Activated CD4-positive, alpha-beta memory T cell treated with anti-CD3 and anti-CD28 coated beads for 36 hours (primary cell): ENCODE measurements around the gene IFNL3. TPM values are rescaled to one million over a fixed set of nuclear protein-coding genes. Genes with fewer than 3 reads are reported as not detected.
"Not testable (repeated sequence)": the region's sequence is repeated elsewhere in the genome, so short reads cannot be mapped to it uniquely, and the experiment has no call there.

Experiments
- CTCF ChIA-PET: fragments of 350-600 bp; sonication (Branson Sonifier 250); formaldehyde crosslinking; loops from one replicate; lab custom pipeline; 2021; ENCODE audit warnings: antibody characterized with exemption, inconsistent platforms; lab: Charles Lee
- POLR2A ChIA-PET: fragments of 350-600 bp; sonication (Branson Sonifier 250); formaldehyde crosslinking; loops from one replicate; lab custom pipeline; 2021; ENCODE audit warnings: antibody characterized with exemption; lab: Charles Lee
- DNase-seq: peaks from one replicate; pipeline ENCODE4 v3.0.0-alpha.2; 2020
- H3K27ac Mint-ChIP-seq: one replicate; pipeline ENCODE4 v1.8.0; 2021; ENCODE audit warnings: mixed read lengths
- H3K27me3 Mint-ChIP-seq: one replicate; pipeline ENCODE4 v1.8.0; 2021; ENCODE audit warnings: mixed read lengths
- H3K36me3 Mint-ChIP-seq: one replicate; pipeline ENCODE4 v1.8.0; 2021; ENCODE audit warnings: mixed read lengths
- H3K4me1 Mint-ChIP-seq: one replicate; pipeline ENCODE4 v1.8.0; 2021; ENCODE audit warnings: low read depth, mixed read lengths
- H3K4me3 Mint-ChIP-seq: one replicate; pipeline ENCODE4 v1.8.0; 2021; ENCODE audit warnings: mild to moderate bottlenecking, mixed read lengths
- H3K9me3 Mint-ChIP-seq: one replicate; pipeline ENCODE4 v1.8.0; 2021; ENCODE audit warnings: mixed read lengths
- intact Hi-C: fragments of 100-400 bp; cut with micrococcal nuclease; formaldehyde crosslinking; loops from one replicate; pipeline ENCODE4 v1.15.1; 2023
- total RNA-seq, 2 experiments: library from RNA; stranded (reverse); gene quantifications; one replicate each; pipeline ENCODE4 v1.2.3, GENCODE V29; 2021

Gene IFNL3
- total RNA-seq = under 1 TPM in 1 of 2 experiments, not detected in 1; 0.34 TPM

DNA sequence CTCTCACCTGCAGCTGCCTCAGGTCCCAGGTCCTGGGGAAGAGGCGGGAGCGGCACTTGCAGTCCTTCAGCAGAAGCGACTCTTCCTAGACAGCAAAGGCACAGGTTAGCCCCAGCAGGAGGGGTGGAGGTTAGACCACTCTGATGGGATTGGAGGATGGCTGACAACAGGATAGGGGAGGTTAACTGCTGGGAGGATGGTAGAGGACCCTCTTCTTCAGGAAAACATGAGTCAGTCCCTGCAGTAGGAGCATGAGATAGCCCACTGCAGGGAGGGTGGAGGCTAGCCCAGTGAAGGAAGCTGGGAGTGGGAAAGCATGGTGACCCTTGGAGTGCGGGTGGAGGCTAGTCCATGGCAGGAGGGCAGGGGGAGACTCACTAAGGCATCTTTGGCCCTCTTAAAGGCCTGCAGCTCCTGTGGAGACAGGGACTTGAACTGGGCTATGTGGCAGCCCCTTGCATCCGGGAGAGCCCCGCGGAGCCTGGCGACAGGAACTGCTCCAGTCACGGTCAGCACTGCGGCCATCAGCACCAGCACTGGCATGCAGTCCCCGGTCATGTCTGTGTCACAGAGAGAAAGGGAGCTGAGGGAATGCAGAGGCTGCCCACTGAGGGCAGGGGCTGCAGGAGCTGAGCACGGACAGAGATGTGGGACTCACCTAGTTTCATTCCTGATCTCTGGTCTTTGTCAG lies at the start of gene IFNL3:
Gene IFNL3 (minus strand): TSS at position 597 of the 691 bp plus-strand sequence. CDS start 39 bp downstream, at position 558.
- DNase-seq, H3K27ac Mint-ChIP-seq, CTCF ChIA-PET, H3K9me3 Mint-ChIP-seq, intact Hi-C loops, H3K4me1 Mint-ChIP-seq, H3K36me3 Mint-ChIP-seq, H3K27me3 Mint-ChIP-seq, POLR2A ChIA-PET, H3K4me3 Mint-ChIP-seq: not testable (repeated sequence)

DNA sequence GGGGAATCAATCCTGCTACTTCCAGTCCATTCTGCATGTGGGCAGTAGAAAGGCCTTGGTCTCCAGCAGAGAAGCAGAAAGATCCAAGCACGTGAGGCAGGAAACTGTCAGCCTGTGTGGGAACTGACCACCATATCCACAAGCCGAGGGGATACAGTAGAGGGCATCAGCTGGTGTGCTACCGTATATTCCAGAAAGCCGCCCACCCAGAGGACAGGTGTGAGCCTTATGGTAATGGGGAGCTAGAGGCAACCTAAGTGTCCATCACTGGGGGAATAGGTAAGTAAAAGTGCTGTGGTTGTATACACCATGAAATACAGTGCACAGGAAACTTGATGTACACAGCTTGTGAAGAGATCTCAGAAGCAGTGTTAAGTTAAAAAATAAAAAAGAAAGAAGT lies 48.6 kb upstream of the IFNL3 start:
- DNase-seq = no peak

DNA sequence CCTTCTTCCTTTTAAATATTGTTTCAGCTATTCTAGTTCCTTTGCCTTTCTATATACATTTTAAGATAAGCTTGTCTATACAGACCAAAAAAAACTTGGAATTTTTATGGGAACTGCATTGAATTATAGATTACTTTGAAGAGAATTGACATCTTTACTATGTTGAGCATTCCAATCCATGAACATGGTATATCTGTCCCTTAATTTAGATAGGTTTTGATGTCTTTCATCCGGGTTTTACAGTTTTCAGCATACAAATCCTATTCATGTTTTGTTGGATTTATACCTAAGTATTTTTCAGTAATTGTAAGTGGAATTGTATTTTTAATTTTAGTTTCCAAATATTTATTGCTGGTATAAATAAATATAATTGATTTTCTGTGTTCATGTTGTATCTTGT lies 39.2 kb upstream of the IFNL3 start:
- intact Hi-C loops = no loop called here
- Mint-ChIP-seq H3K36me3 (peaks cover 5% of the 10 kb centered on the region), H3K4me1 (no peaks in the 10 kb centered on the region), H3K27ac (no peak overlapping the region), H3K4me3 (no peak overlapping the region), H3K27me3 (peaks cover 8% of the 10 kb centered on the region), H3K9me3 (peaks cover 14% of the 10 kb centered on the region)
- POLR2A ChIA-PET = no interaction called here
- no peak for DNase-seq
- CTCF ChIA-PET = no interaction called here

More for the DNA sequence above, 48.6 kb upstream of the IFNL3 start:
- intact Hi-C loops = no loop called here
- ChIA-PET CTCF (interaction anchor here (0.8 kb wide), 1 partner anchor 34 kb away, joined by 3 read pairs; no protein-coding TSS in a partner anchor), POLR2A (no interaction called here)
- Mint-ChIP-seq H3K36me3 (no peaks in the 10 kb centered on the region), H3K4me1 (peaks cover 13% of the 10 kb centered on the region), H3K9me3 (no peaks in the 10 kb centered on the region), H3K27me3 (no peaks in the 10 kb centered on the region), H3K27ac (no peak overlapping the region), H3K4me3 (no peak overlapping the region)

DNA sequence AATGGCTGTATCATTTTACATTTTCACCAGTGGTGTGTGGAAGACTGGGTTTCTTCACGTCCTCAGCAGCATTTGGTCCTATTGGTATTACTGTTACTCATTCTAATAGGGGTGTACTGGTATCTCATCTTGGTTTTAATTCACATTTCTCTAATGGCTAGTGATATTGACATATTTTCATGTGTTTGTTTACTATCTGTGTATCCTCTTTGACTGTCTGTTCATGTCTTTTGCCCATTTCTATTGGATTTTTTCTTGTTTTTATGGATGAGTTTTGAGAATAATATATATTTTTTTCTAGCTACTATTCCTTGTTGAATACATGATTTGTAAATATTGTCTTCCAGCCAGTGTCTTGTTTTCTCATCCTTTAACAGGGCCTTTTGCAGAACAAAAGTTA lies 37.2 kb upstream of the IFNL3 start:
- CTCF ChIA-PET = interaction anchor here (0.8 kb wide), 1 partner anchor 269 kb away, joined by 3 read pairs; no protein-coding TSS in a partner anchor
- H3K4me1 Mint-ChIP-seq = no peaks in the 10 kb centered on the region
- H3K36me3 Mint-ChIP-seq = peaks cover 5% of the 10 kb centered on the region

DNA sequence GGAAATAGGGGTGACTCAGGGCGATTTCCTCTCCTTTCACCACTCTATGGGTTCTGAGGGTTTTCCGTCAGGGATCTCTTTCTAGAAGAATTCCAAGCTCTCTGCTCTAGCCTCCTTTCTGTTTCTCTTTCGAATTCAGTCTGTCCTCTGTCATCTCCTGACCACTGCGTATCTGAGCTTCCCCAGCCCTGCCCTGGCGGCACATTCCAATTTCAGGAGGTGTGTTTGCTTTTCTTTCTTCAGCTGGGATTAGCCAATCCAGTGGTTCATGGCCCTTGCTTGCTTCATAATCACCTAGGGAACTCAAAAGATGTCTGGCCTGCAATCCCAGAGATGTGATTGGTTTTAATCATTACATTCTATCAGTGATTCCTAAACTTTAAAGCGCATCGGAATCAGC lies 32.8 kb upstream of the IFNL3 start:
- Mint-ChIP-seq H3K27me3 (peaks cover 4% of the 10 kb centered on the region), H3K27ac (no peak overlapping the region), H3K9me3 (peaks cover 7% of the 10 kb centered on the region), H3K4me1 (no peaks in the 10 kb centered on the region), H3K36me3 (no peaks in the 10 kb centered on the region), H3K4me3 (no peak overlapping the region)
- ChIA-PET POLR2A (no interaction called here), CTCF (interaction anchor here (1.5 kb wide), 1 partner anchor 40 kb away, joined by 3 read pairs; no protein-coding TSS in a partner anchor)
- intact Hi-C loops = no loop called here
- DNase-seq = no peak

More for the DNA sequence above, 37.2 kb upstream of the IFNL3 start:
- POLR2A ChIA-PET = no interaction called here
- Mint-ChIP-seq H3K27ac (no peak overlapping the region), H3K4me3 (no peak overlapping the region), H3K9me3 (peaks cover 14% of the 10 kb centered on the region), H3K27me3 (peaks cover 8% of the 10 kb centered on the region)
- intact Hi-C loops = no loop called here
- DNase-seq = no peak

DNA sequence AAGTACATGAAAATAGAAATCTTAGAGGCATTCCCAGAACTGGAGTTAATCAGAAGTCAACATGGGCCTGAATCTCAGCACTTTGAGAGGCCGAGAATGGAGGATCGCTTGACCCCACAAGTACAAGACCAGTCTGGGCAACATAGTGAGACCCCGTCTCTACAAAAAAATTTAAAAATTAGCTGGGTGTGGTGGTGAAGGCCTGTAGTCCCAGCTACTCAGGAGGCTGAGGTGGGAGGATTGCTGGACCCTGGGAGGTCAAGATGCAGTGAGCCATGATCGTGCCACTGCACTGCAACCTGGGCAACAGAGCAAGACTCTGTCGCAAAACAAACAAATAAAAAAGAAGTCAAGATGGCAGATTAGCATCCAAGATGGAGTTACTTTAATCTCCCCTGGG lies 31.9 kb upstream of the IFNL3 start:
- CTCF ChIA-PET = interaction anchor here (1.5 kb wide), 1 partner anchor 39 kb away, joined by 3 read pairs; no protein-coding TSS in a partner anchor
- Mint-ChIP-seq H3K27ac (no peak overlapping the region), H3K27me3 (peaks cover 4% of the 10 kb centered on the region), H3K36me3 (no peaks in the 10 kb centered on the region), H3K4me3 (no peak overlapping the region), H3K9me3 (peaks cover 4% of the 10 kb centered on the region), H3K4me1 (no peaks in the 10 kb centered on the region)
- POLR2A ChIA-PET = no interaction called here
- no peak for DNase-seq
- intact Hi-C loops = no loop called here

DNA sequence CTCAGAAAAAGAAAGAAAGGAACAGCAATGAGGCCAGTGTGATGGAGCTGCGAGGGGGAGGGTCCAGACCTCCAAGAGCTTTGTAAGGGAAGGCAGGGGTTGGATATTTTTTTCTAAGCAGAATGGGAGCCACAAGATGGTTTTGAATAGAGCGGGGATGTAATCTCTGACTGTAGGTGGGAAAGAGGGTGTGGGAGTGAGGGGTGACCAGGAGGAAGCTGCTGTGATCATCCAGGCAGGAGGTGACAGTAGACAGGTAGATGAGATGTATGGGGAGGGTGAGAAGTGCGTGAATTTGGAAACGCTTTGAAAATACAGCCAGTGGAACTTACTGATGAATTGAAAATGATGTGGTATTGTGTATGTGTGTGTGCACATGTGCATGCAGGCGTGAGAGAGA lies 30.8 kb upstream of the IFNL3 start:
- intact Hi-C loops = no loop called here
- DNase-seq = no peak
- no peaks in the 10 kb centered on the region for H3K36me3 Mint-ChIP-seq
- no peak overlapping the region for H3K27ac Mint-ChIP-seq
- H3K4me1 Mint-ChIP-seq = no peaks in the 10 kb centered on the region
- ChIA-PET CTCF (no interaction called here), POLR2A (no interaction called here)
- H3K27me3 Mint-ChIP-seq = peaks cover 5% of the 10 kb centered on the region
- H3K4me3 Mint-ChIP-seq = no peak overlapping the region
- H3K9me3 Mint-ChIP-seq = no peaks in the 10 kb centered on the region

DNA sequence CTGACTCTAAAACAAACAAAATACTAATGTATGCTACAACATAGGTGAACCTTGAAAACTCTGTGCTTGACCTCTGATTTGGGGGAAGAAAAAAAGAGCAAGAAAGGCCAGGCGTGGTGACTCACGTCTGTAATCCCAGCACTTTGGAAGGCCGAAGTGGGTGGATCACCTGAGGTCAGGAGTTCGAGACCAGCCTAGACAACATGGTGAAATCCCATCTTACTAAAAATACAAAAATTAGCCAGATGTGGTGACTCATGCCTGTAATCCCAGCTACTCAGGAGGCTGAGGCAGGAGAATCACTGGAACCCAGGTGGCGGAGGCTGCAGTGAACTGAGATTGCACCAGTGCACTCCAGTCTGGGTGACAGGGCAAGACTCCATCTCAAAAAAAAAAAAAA lies 29.1 kb upstream of the IFNL3 start:
- POLR2A ChIA-PET, H3K4me3 Mint-ChIP-seq, DNase-seq, CTCF ChIA-PET, H3K27ac Mint-ChIP-seq, intact Hi-C loops, H3K36me3 Mint-ChIP-seq, H3K4me1 Mint-ChIP-seq, H3K9me3 Mint-ChIP-seq, H3K27me3 Mint-ChIP-seq: not testable (repeated sequence)

DNA sequence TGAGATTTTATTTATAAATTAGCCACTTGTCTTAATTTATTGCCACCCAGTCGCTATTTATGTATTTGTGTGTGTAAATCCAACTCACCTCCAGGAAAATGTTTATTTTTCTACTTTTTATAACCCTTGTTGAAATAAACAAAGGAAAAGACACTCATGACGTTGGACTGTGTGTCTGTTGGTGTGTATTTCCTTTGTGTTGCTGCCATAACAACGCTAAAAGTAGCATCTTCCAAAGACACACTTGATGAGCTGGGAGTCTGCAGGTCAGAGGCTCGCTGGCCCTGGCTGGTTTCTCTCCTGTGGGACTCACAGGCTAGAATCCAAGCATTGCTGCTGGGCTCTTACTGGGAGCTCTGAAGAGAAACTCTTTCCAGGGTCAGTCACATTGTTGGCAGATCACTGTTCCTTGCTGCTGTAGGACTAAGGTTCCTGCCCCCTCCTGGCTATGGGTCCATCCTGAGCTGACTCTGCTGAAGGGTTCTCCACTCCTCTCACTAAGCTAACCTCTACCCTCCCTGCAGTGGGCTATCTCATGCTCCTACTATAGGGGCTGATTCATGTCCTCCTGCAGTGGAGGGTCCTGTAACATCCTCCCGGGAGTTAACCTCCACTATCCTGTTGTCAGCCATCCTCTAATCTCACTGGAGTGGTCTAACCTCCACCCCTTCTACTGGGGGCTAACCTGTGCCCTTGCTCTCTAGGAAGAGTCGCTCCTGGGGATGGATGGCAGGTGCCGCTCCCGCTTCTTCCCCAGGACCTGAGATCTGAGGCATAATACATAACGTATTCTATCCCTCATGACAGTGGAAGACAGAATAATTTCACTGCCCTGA lies 25.4 kb upstream of the IFNL3 start:
- ChIA-PET POLR2A (no interaction called here), CTCF (no interaction called here)
- no peak for DNase-seq
- intact Hi-C loops = no loop called here
- H3K27ac Mint-ChIP-seq = no peak overlapping the region
- H3K36me3 Mint-ChIP-seq = no peaks in the 10 kb centered on the region
- peaks cover 4% of the 10 kb centered on the region for H3K27me3 Mint-ChIP-seq
- no peaks in the 10 kb centered on the region for H3K4me1 Mint-ChIP-seq
- no peak overlapping the region for H3K4me3 Mint-ChIP-seq
- H3K9me3 Mint-ChIP-seq = no peaks in the 10 kb centered on the region

DNA sequence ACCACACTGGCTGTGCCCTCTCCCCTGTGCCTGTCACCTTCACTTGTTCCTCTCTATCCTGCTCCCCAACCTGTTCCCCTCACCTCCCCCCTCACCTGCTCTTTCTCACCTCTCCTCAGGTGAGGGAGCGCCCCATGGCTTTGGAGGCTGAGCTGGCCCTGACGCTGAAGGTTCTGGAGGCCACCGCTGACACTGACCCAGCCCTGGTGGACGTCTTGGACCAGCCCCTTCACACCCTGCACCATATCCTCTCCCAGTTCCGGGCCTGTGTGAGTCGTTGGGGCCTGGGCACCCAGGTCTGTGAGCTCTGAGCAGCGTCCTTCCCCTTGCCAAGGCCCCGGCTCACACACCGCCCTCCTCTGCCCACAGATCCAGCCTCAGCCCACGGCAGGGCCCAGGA lies 24.6 kb upstream of the IFNL3 start:
- H3K27me3 Mint-ChIP-seq, intact Hi-C loops, H3K4me3 Mint-ChIP-seq, DNase-seq, H3K27ac Mint-ChIP-seq, H3K9me3 Mint-ChIP-seq, POLR2A ChIA-PET, CTCF ChIA-PET, H3K4me1 Mint-ChIP-seq, H3K36me3 Mint-ChIP-seq: not testable (repeated sequence)

DNA sequence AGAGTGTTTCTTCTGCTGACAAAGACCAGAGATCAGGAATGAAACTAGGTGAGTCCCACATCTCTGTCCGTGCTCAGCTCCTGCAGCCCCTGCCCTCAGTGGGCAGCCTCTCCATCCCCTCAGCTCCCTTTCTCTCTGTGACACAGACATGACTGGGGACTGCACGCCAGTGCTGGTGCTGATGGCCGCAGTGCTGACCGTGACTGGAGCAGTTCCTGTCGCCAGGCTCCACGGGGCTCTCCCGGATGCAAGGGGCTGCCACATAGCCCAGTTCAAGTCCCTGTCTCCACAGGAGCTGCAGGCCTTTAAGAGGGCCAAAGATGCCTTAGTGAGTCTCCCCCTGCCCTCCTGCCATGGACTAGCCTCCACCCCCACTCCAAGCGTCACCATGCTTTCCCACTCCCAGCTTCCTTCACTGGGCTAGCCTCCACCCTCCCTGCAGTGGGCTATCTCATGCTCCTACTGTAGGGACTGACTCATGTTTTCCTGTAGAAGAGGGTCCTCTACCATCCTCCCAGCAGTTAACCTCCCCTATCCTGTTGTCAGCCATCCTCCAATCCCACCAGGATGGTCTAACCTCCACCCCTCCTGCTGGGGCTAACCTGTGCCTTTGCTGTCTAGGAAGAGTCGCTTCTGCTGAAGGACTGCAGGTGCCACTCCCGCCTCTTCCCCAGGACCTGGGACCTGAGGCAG lies 23.9 kb upstream of the IFNL3 start:
- H3K4me3 Mint-ChIP-seq, H3K9me3 Mint-ChIP-seq, H3K4me1 Mint-ChIP-seq, intact Hi-C loops, DNase-seq, CTCF ChIA-PET, H3K36me3 Mint-ChIP-seq, POLR2A ChIA-PET, H3K27ac Mint-ChIP-seq: not testable (repeated sequence)
- H3K27me3 Mint-ChIP-seq = peaks cover 15% of the 10 kb centered on the region

DNA sequence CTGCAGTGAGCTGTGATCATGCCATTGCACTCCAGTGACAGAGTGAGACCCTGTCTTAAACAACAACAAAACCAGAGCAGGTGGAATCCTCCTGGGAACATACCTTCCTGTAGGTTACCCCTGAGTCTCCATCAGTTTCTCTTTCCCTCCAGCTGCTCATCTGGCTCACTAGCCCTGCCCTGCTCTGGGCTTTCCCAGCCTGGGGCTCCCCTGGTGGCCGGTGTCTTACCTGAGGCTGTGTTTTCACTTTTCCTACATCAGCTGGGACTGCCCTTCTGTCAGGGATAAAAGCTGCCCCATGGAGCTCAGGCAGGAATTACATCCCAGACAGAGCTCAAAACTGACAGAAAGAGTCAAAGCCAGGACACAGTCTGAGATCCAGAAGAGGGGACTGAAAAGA lies 23.3 kb upstream of the IFNL3 start, which contains the start of gene IFNL2:
Gene IFNL2 (plus strand): TSS at position 312 of the 400 bp plus-strand sequence. CDS start 173 bp downstream, outside the sequence.
- DNase-seq, intact Hi-C loops, H3K27ac Mint-ChIP-seq, POLR2A ChIA-PET, H3K36me3 Mint-ChIP-seq, H3K9me3 Mint-ChIP-seq, H3K4me1 Mint-ChIP-seq, H3K4me3 Mint-ChIP-seq: not testable (repeated sequence)
- H3K27me3 Mint-ChIP-seq = peaks cover 21% of the 10 kb centered on the region
- CTCF ChIA-PET = interaction anchor here (0.7 kb wide), 1 partner anchor 794 kb away, joined by 3 read pairs; no protein-coding TSS in a partner anchor
